Heart left ventricle (tissue), 13 donors: ENCODE measurements around the gene PRRX1.

Experiments
- POLR2A ChIP-seq, 2 donors: fragments of 450-650 bp; IDR thresholded peaks; one replicate each; pipeline ENCODE4 v1.6.1; 2017; ENCODE audit warnings: antibody characterized with exemption in 2 of 2, mild to moderate bottlenecking in 2 of 2, moderate library complexity in 2 of 2
- TF ChIP-seq, protein P1 (sequence below), 12 donors: fragments of 200-600 bp; sonication (generic) in 4 of 12; IDR thresholded peaks; one replicate each; pipeline versions ENCODE4 v1.5.0 to v1.8.0; 2018 to 2022; ENCODE audit warnings: antibody characterized with exemption in 12 of 12, mild to moderate bottlenecking in 5 of 12
- donor health status: ischemic (EF 13 %, LVEDD 7.1; RV severe dilation, severe dysfunction).
- donor health status: DM: no; HTN: yes; CAD: no.
- donor health status: DM: no; HTN: no; CAD: no.
- donor health status: ischemic (EF 25% LVEDD 6.9; RV normal size, moderate dysfunction).
- donor health status: ischemic (EF 25% LVEDD 5.7; RV mildly dilated, moderate dysfunction).
- donor health status: ischemic (EF 35%, LVEDD 5.7; RV mildly dilated, moderate dysfunction).
- donor health status: nonischemic (EF 11% LVEDD 7.7; RV severe dilation, severe dysfunction).
- donor health status: DM: yes; HTN: yes; CAD: no.
- donor health status: PGD.
- donor health status: ischemic (EF 29% LVEDD 5.4; RV normal size, mild dysfunction).
- donor health status: nonischemic (EF 23%, LVEDD 6.1; RV moderate dilation, normal function).

DNA sequence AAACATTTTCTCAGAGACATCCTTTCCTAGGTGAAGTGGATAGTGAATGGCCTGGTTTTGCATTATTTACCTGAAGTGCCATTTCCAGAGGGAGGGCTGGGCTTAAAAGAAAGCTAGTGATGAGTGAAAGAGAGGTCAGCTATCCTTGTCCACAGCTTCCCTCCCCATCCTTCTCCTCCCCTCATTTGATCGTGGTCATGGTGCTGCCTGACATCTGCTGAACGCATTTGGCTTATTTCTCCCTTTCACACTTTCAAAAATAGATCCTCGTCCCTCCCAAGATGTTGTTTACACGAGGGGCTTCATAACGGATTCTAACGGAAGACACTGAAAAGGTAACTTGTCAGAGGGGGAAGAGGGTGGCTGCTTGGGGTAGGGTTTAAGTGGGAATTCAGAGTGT lies 66.1 kb downstream of the PRRX1 start:
- TF ChIP-seq, protein P1, sequence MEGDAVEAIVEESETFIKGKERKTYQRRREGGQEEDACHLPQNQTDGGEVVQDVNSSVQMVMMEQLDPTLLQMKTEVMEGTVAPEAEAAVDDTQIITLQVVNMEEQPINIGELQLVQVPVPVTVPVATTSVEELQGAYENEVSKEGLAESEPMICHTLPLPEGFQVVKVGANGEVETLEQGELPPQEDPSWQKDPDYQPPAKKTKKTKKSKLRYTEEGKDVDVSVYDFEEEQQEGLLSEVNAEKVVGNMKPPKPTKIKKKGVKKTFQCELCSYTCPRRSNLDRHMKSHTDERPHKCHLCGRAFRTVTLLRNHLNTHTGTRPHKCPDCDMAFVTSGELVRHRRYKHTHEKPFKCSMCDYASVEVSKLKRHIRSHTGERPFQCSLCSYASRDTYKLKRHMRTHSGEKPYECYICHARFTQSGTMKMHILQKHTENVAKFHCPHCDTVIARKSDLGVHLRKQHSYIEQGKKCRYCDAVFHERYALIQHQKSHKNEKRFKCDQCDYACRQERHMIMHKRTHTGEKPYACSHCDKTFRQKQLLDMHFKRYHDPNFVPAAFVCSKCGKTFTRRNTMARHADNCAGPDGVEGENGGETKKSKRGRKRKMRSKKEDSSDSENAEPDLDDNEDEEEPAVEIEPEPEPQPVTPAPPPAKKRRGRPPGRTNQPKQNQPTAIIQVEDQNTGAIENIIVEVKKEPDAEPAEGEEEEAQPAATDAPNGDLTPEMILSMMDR (IDR thresholded peaks at IDR 0.05): no peak
- no peak for TF ChIP-seq POLR2A (IDR thresholded peaks at IDR 0.05)
